Measurements from ENCODE around the gene LCN12.

The LCN12 gene

GRCh38 chr9:136945333-136946227 is 6.5 kb upstream of the LCN12 start:
- no peak for DNase-seq

DNA sequence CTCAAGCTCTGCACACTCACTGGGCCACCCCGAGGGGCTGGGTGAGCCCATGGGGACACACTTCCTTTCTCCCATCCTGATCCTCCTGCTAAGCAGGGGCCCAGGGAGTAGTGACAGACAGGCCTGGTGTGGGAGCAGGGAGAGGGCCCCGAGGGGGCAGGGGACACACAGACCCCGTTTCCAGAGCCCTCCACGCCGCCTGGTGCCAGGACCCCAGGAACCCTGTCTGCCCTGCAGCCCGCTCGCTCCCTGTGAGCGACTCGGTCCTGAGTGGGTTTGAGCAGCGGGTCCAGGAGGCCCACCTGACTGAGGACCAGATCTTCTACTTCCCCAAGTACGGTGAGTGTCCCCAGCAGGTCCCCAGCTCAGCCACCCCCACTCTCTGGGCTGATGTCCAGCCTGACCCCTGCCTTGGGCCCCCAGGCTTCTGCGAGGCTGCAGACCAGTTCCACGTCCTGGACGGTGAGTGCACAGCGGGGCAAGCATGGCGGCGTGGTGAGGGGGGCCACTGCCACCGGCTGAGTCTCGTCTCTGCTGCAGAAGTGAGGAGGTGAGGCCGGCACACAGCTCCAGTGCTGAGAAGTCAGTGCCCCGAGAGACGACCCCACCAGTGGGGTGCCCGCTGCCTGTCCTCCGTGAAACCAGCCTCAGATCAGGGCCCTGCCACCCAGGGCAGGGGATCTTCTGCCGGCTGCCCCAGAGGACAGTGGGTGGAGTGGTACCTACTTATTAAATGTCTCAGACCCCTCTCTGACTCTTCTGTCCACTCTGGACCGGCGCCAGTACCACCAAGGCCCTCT is 5.6 kb upstream of the LCN12 start:
- DNase-seq = no peak

GRCh38 chr9:136947028-136947891 is 4.8 kb upstream of the LCN12 start:
- no peak for DNase-seq

- DNase-seq = no peak
Measured at GRCh38 chr9:136947955-136948510, 4.0 kb upstream of the LCN12 start.

GRCh38 chr9:136949239-136949816 is 2.7 kb upstream of the LCN12 start:
- DNase-seq = no peak

DNA sequence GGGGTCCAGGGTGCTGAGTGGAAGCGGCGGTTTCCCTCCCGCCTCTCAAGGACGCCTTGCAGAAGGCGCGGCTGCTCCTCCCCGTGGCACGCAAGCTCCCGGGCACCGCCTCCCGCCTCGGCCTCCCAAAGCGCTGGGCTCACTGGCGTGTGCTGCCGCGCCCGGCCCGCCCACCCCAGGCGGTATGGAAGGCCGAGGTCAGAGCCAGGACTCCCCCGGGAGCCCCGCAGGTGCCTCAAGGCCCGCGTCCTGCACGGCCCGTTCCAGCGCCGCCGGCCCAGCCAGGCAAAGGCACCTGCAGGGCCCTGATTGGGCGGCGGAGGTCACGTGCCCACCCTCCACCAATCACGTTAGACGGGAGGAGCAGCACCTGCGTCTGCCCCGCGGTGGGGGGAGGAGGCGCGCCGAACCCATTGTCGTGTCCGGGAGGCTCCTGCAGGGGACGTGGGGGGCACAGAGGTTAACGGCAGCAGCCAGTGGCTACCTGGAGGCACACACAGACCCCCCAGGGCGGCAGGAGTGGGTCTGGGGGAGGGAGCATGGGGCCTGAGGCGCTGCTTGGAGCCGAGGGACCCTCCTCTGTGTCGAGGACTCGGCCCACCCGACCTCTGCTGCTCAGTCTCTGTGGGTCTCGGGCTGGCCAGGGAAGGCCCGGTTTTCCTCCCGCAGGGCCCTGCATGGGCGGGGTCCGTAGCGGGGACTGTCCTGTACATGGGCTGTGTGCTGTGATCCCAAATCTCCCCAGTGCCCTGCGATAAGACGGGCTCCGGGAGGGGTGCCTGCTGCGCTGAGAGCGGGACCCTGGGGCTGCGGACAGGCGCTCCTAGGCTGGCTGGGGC is 2.0 kb upstream of the LCN12 start:
- peak; percentile 88 for DNase-seq

DNA sequence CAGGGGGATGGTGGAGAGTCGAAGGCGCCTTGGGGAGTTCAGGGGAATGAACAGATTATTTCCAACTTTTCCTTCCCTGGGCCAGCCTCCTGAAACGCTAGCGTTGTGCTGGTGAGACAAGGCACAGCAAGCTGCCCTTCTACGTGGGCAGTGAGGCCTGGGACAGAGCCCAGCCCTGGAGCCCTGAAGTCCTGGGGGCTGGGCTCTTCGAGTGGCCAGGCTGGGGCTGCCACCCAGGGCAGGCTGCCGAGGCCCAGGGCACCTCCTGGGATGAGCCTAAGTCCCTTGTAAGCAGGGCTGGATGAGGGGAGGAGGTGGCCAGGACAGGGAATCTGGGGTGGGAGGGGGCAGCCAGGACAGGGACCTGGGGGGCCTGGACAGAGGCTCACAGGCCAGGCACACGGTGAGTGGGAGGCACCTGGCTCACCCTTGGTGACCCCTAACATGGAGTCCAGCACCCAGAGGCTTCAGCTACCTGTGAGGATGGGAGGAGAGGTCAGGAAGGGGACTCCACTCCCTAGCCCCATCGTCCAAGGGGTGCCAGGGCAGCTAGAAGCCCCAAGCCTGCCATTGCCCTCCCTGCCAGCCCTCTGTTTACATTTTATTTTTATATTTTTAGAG is 1.3 kb upstream of the LCN12 start:
- no peak for DNase-seq

DNA sequence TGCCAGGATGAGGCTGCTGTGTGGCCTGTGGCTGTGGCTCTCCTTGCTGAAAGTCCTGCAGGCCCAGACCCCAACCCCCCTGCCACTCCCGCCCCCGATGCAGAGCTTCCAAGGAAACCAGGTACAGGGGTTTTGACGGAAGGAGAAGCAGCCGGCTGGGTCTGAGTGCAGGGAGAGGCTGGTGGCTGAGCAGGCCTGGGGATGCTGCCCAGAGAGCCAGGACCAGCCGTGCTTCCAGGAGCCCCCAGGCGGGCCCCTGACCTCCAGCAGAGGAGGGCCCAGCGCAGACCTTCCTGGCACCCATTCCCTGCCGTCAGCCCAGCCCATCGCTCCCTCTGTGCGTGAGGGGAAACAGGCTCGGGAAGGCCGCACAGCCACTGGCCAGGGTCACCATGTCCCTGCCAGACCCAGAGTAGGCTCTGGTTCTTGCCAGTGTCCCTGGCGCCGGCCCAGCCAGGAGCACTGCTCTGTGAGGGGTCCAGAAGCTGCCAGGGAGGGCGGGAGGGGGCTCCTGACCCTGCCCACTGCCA is 313 bp downstream of the LCN12 start:
- DNase-seq = no peak

DNA sequence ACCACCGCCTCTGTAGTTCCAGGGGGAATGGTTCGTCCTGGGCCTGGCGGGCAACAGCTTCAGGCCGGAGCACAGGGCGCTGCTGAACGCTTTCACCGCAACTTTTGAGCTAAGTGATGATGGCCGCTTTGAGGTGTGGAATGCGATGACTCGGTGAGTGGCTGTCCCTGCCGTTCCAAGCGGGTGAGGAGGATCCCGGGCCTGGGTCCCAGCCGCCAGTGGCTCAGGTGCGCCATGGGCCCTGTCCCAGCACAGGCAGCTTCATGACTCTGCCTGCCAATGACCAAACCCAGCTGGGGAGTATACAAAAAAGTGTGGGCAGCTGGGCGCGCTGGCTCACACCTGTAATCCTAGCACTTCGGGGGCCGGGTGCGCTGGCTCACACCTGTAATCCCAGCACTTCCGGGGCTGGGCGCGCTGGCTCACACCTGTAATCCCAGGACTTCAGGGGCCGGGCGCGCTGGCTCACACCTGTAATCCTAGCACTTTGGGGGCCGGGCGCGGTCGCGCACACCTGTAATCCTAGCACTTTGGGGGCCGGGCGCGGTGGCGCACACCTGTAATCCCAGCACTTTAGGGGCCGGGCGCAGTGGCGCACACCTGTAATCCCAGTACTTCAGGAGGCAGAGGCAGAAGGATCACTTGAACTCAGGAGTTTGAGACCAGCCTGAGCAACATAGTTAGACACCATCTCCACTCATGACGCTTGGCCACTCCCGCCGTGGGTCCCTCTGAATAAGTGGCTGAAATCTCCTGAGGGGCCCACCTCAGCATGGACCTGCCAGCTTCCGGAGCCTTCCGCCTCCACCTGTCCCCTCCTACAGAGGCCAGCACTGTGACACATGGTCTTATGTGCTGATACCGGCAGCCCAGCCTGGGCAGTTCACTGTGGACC is 1.1 kb downstream of the LCN12 start:
- DNase-seq = no peak

- DNase-seq = no peak
Measured at GRCh38 chr9:136953771-136954269, 1.7 kb downstream of the LCN12 start.

- DNase-seq = no peak
Measured at GRCh38 chr9:136954270-136955083, 2.4 kb downstream of the LCN12 start.

- DNase-seq = no peak
Measured at GRCh38 chr9:136955202-136955942, 3.3 kb downstream of the LCN12 start.

DNA sequence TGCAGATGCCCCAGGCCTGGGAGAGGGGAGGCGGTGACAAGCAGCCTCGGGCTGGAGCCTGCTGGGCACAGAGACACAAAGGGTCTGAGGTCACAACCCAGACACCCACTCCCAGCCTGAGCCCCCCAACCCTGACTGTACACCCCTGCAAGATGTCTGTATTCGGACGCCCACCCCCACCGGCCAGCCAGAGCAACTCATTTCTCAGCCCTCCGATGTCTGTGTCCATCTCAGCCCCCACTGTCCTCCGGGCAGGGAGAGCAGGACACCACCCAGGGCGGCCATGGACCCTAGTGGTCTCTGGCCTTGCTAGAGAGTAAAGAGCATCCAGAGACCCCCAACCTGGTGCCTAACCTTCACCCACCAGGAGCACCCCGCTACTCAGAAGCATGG is 3.9 kb downstream of the LCN12 start:
- DNase-seq = no peak

DNA sequence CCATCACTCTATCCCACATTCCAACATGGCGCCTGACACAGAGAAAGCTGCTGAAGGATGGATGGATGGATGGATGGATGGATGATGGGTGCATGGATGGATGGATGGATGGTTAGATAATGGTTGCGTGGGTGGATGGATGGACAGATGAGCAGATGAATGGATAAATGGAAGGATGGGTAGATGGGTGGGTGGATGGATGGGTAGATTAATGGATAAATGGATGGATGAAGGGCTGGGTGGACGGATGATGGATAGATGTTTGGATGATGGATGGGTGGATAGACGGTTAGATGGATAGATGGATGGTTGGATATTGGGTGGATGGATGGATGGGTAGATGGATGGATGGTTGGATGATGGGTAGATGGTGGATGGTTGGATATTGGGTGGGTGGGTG is 4.5 kb downstream of the LCN12 start:
- DNase-seq = no peak

GRCh38 chr9:136957461-136957860 is 5.4 kb downstream of the LCN12 start:
- no peak for DNase-seq

GRCh38 chr9:136957901-136958300 is 5.8 kb downstream of the LCN12 start:
- DNase-seq = no peak

GRCh38 chr9:136958473-136958872 is 6.4 kb downstream of the LCN12 start:
- no peak for DNase-seq
